ENCODE measurements around the gene KHDC1L.

Gene KHDC1L

DNA sequence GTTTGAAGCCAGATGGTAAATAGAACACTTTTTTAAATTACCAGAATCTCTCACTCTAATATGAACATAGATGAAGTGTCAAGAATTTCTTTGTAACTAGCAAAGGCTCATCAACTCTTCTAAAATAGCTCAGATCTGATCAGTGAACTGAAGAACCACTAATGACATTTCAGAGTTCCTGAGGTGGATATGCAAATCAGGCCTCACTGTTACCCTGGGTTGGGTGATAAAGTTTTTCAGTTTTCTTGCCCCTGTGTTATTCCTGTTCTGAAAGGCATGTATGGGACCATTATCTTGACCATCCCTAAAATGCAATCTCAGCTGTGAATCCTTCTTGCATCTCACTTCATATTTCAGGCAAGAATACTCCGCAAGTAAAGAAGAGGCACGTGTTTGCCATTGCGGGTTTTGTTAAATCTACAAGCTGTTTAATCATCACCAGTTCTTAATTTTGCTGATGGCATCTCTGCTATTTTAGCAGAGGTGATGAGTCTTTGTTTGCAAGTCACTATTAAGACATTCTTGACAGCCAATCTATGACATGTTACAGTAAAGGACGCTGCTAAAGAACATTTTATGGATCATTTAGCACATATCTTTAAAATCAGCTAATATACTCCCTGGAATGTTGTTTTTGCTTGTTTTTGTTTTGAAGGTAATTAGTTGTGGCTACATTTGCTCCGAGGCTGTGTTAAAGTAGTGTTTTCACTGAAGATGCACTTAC lies 47.9 kb downstream of the KHDC1L start:
- Histone ChIP-seq H3K36me3 (ENCODE audit: insufficient read depth, low read length) (no peaks in the 10 kb centered on the region), H3K4me2 (ENCODE audit: low read depth, low read length, poor library complexity, severe bottlenecking) (no peak overlapping the region), H3K27me3 (ENCODE audit: insufficient read depth, low read length, poor library complexity, severe bottlenecking) (no peaks in the 10 kb centered on the region), H3K4me1 (ENCODE audit: insufficient read depth, low read length, poor library complexity, severe bottlenecking) (no peaks in the 10 kb centered on the region), H3K9me3 (ENCODE audit: insufficient read depth, low read depth, low read length) (no peaks in the 10 kb centered on the region), H4K20me1 (ENCODE audit: insufficient read depth, low read length, poor library complexity, severe bottlenecking) (no peaks in the 10 kb centered on the region), H2AFZ (ENCODE audit: low read length) (no peak overlapping the region), H3K79me2 (ENCODE audit: insufficient read depth, low read length) (no peaks in the 10 kb centered on the region), H3K9me2 (replicated peaks; ENCODE audit: low read depth, low read length) (no peaks in the 10 kb centered on the region), H3K9ac (ENCODE audit: low read depth, low read length, poor library complexity, severe bottlenecking) (no peak overlapping the region), H3F3A (ENCODE audit: low read depth) (no peaks in the 10 kb centered on the region), H3K4me3 (ENCODE audit: low read length, poor library complexity, severe bottlenecking) (no peak overlapping the region)
- TF ChIP-seq EZH2phosphoT487 (IDR thresholded peaks at IDR 0.05; ENCODE audit: borderline replicate concordance) (no peak), CTCF (conservative IDR thresholded peaks at IDR 0.05; ENCODE audit: low read length) (no peak)

GRCh38 chr6:73176057-73176456 lies 49.2 kb downstream of the KHDC1L start:
- Histone ChIP-seq H3K9me2 (replicated peaks; ENCODE audit: low read depth, low read length) (no peaks in the 10 kb centered on the region), H3K27me3 (ENCODE audit: insufficient read depth, low read length, poor library complexity, severe bottlenecking) (no peaks in the 10 kb centered on the region), H3K36me3 (ENCODE audit: insufficient read depth, low read length) (no peaks in the 10 kb centered on the region), H4K20me1 (ENCODE audit: insufficient read depth, low read length, poor library complexity, severe bottlenecking) (no peaks in the 10 kb centered on the region), H3K9me3 (ENCODE audit: insufficient read depth, low read depth, low read length) (no peaks in the 10 kb centered on the region), H3K79me2 (ENCODE audit: insufficient read depth, low read length) (no peaks in the 10 kb centered on the region), H3K4me2 (ENCODE audit: low read depth, low read length, poor library complexity, severe bottlenecking) (no peak overlapping the region), H2AFZ (ENCODE audit: low read length) (no peak overlapping the region), H3K4me1 (ENCODE audit: insufficient read depth, low read length, poor library complexity, severe bottlenecking) (no peaks in the 10 kb centered on the region), H3F3A (ENCODE audit: low read depth) (no peaks in the 10 kb centered on the region), H3K9ac (ENCODE audit: low read depth, low read length, poor library complexity, severe bottlenecking) (no peak overlapping the region), H3K4me3 (ENCODE audit: low read length, poor library complexity, severe bottlenecking) (no peak overlapping the region)
- TF ChIP-seq EZH2phosphoT487 (IDR thresholded peaks at IDR 0.05; ENCODE audit: borderline replicate concordance) (no peak), CTCF (conservative IDR thresholded peaks at IDR 0.05; ENCODE audit: low read length) (no peak)

GRCh38 chr6:73174646-73175045 lies 50.6 kb downstream of the KHDC1L start:
- Histone ChIP-seq H3K9ac (ENCODE audit: low read depth, low read length, poor library complexity, severe bottlenecking) (no peak overlapping the region), H3K4me3 (ENCODE audit: low read length, poor library complexity, severe bottlenecking) (no peak overlapping the region), H3K79me2 (ENCODE audit: insufficient read depth, low read length) (no peaks in the 10 kb centered on the region), H3K4me1 (ENCODE audit: insufficient read depth, low read length, poor library complexity, severe bottlenecking) (no peaks in the 10 kb centered on the region), H3F3A (ENCODE audit: low read depth) (no peaks in the 10 kb centered on the region), H3K36me3 (ENCODE audit: insufficient read depth, low read length) (no peaks in the 10 kb centered on the region), H4K20me1 (ENCODE audit: insufficient read depth, low read length, poor library complexity, severe bottlenecking) (no peaks in the 10 kb centered on the region), H3K27me3 (ENCODE audit: insufficient read depth, low read length, poor library complexity, severe bottlenecking) (no peaks in the 10 kb centered on the region), H3K9me2 (replicated peaks; ENCODE audit: low read depth, low read length) (no peaks in the 10 kb centered on the region), H3K9me3 (ENCODE audit: insufficient read depth, low read depth, low read length) (no peaks in the 10 kb centered on the region), H2AFZ (ENCODE audit: low read length) (no peak overlapping the region), H3K4me2 (ENCODE audit: low read depth, low read length, poor library complexity, severe bottlenecking) (no peak overlapping the region)
- no peak for TF ChIP-seq CTCF (conservative IDR thresholded peaks at IDR 0.05; ENCODE audit: low read length)
- TF ChIP-seq EZH2phosphoT487 (IDR thresholded peaks at IDR 0.05; ENCODE audit: borderline replicate concordance) = no peak
